ENCODE results near the gene BSG. TPM values are rescaled to one million over a fixed set of nuclear protein-coding genes. Genes with fewer than 3 reads are reported as not detected.

Gene BSG
- total and polyA plus RNA-seq, 12 donors: 829 to 5,252 (median 1,705) TPM

DNA sequence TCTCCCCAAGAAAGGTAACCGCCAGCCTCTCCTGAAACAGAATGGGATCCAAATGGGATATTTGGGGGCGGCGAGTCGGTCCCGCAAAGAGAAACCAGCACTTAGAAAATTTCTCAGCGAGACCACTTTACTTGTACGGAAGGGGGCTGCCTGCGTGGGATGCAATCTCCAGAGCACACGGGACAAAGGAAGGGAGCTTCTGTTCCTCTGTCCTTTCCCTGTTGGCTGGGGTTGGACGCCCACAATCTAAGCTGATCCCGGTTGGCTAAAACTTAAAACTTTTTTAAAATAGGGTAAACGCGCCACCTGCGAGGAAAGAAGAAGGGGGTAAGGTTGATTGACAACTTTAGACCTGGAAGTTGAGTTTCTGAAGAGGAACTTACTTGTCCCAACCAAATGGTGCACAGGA lies 826 bp upstream of the BSG start:
- ATAC-seq (no peak), DNase-seq (no peak)
- 2% methylated on average over 14 of the region's 14 CpGs for WGBS, 2 donors
- intact Hi-C loops (cut with DNase I): loop anchor here in 1 of 10 donors (5.0 kb wide), 1 partner anchor 39 kb away; the partner anchor contains the start of gene CDC34
- Histone ChIP-seq H3K4me1 (peaks cover 19 to 53% (median 44%) of the 10 kb centered on the region in 9 donors), H3K4me3 (peak overlapping the region; percentile 26 to 100 (median 88)), H3K27me3 (no peaks in the 10 kb centered on the region), H3K9me3 (no peaks in the 10 kb centered on the region), H3K27ac (peak overlapping the region; percentile 0 to 97 (median 94)), H3K36me3 (no peaks in the 10 kb centered on the region)
- TF ChIP-seq, protein P1, sequence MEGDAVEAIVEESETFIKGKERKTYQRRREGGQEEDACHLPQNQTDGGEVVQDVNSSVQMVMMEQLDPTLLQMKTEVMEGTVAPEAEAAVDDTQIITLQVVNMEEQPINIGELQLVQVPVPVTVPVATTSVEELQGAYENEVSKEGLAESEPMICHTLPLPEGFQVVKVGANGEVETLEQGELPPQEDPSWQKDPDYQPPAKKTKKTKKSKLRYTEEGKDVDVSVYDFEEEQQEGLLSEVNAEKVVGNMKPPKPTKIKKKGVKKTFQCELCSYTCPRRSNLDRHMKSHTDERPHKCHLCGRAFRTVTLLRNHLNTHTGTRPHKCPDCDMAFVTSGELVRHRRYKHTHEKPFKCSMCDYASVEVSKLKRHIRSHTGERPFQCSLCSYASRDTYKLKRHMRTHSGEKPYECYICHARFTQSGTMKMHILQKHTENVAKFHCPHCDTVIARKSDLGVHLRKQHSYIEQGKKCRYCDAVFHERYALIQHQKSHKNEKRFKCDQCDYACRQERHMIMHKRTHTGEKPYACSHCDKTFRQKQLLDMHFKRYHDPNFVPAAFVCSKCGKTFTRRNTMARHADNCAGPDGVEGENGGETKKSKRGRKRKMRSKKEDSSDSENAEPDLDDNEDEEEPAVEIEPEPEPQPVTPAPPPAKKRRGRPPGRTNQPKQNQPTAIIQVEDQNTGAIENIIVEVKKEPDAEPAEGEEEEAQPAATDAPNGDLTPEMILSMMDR (IDR thresholded peaks at IDR 0.05): no peak

GRCh38 chr19:572743-573518 lies 535 bp downstream of the BSG start:
- peak overlapping the region; percentile 85 to 98 (median 96) for H3K27ac ChIP-seq
- 0% methylated on average over 54 to 55 of the region's 55 CpGs for WGBS, 2 donors
- intact Hi-C loops (cut with DNase I): loop anchor here in 4 of 10 donors (2.0 to 5.0 kb wide), 3 partner anchors 40 to 66 kb away; partner anchors contain the start of genes CDC34 (in 1 of the 4) and TPGS1 (in 1 of the 4)
- peaks cover 0 to 6% (median 0%) of the 10 kb centered on the region in 9 donors for H3K36me3 ChIP-seq
- ATAC-seq (peak in 5 of 8 donors; percentile 0 to 9 (median 1)), DNase-seq (peak; percentile 53 to 58)
- no peaks in the 10 kb centered on the region for H3K27me3 ChIP-seq
- peaks cover 20 to 63% (median 58%) of the 10 kb centered on the region in 9 donors for H3K4me1 ChIP-seq
- no peaks in the 10 kb centered on the region for H3K9me3 ChIP-seq
- H3K4me3 ChIP-seq: peak overlapping the region; percentile 74 to 100 (median 96)
- TF ChIP-seq, protein P1 (IDR thresholded peaks at IDR 0.05): no peak

DNA sequence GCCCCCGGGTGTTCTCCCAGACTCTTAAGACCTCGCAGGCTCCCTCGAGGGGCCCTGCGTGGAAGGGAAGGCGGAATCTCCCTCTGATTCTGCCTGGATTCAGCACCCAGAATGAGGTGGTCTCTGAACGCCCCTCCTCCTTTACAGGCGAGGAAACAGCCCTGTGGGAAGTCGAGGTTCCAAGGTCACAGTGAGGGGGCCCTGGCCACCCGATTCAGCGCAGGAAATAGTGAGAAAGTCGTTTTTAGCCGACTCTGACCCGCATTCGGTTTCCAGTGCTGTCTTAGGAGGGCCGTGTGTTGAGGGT lies 1.1 kb downstream of the BSG start:
- intact Hi-C loops (cut with DNase I): loop anchor here in 4 of 10 donors (2.0 to 5.0 kb wide), 3 partner anchors 41 to 67 kb away; partner anchors contain the start of genes CDC34 (in 1 of the 4) and TPGS1 (in 1 of the 4)
- peak overlapping the region; percentile 74 to 100 (median 96) for H3K4me3 ChIP-seq
- TF ChIP-seq, protein P1 (IDR thresholded peaks at IDR 0.05): no peak
- H3K4me1 ChIP-seq: peaks cover 24 to 68% (median 63%) of the 10 kb centered on the region in 9 donors
- H3K27me3 ChIP-seq: no peaks in the 10 kb centered on the region
- WGBS, 2 donors: 2% methylated on average over 15 of the region's 15 CpGs
- ATAC-seq: no peak
- no peaks in the 10 kb centered on the region for H3K9me3 ChIP-seq
- peaks cover 0 to 11% (median 0%) of the 10 kb centered on the region in 9 donors for H3K36me3 ChIP-seq
- H3K27ac ChIP-seq: peak overlapping the region; percentile 85 to 98 (median 96)
- DNase-seq: no peak

- peak; percentile 66 to 69 for DNase-seq
- Histone ChIP-seq H3K9me3 (no peaks in the 10 kb centered on the region), H3K36me3 (peaks cover 0 to 24% (median 6%) of the 10 kb centered on the region in 9 donors), H3K4me3 (peak overlapping the region; percentile 6 to 100 (median 93)), H3K4me1 (peaks cover 27 to 82% (median 64%) of the 10 kb centered on the region in 9 donors), H3K27me3 (no peaks in the 10 kb centered on the region), H3K27ac (peak overlapping the region; percentile 85 to 98 (median 96))
- peak; percentile 13 to 67 (median 46) for ATAC-seq
- TF ChIP-seq, protein P1 (IDR thresholded peaks at IDR 0.05): no peak
- intact Hi-C loops (cut with DNase I): loop anchor here in 1 of 10 donors (5.0 kb wide), 1 partner anchor 43 kb away; the partner anchor contains the start of gene CDC34
- WGBS, 2 donors: 19 to 28% methylated on average over 32 of the region's 32 CpGs
Measured at GRCh38 chr19:574658-575526, 2.5 kb downstream of the BSG start.

Data from heart right ventricle (tissue), 16 donors.